Nephron (organoid): ENCODE measurements around the gene CCL17.
"Not testable (repeated sequence)": the region's sequence is repeated elsewhere in the genome, so short reads cannot be mapped to it uniquely, and the experiment has no call there.

ENCODE experiments used
- H3K27ac Mint-ChIP-seq, 3 experiments: 2 replicates each; pipeline ENCODE4 v1.8.0; 2020; ENCODE audit warnings: mixed read lengths in 3 of 3, mild to moderate bottlenecking in 2 of 3, moderate library complexity in 1 of 3
- H3K27me3 Mint-ChIP-seq: 2 replicates; pipeline ENCODE4 v1.8.0; 2021; ENCODE audit warnings: low read depth, mild to moderate bottlenecking, moderate library complexity, mixed read lengths
- H3K36me3 Mint-ChIP-seq: 2 replicates; pipeline ENCODE4 v1.8.0; 2020; ENCODE audit warnings: low read depth, mixed read lengths
- H3K4me1 Mint-ChIP-seq: 2 replicates; pipeline ENCODE4 v1.8.0; 2020; ENCODE audit warnings: mixed read lengths
- H3K4me3 Mint-ChIP-seq, 3 experiments: 2 replicates each; pipeline ENCODE4 v1.8.0; 2020; ENCODE audit warnings: mild to moderate bottlenecking in 3 of 3, mixed read lengths in 3 of 3, moderate library complexity in 2 of 3
- H3K9me3 Mint-ChIP-seq: 2 replicates; pipeline ENCODE4 v1.8.0; 2020; ENCODE audit warnings: mixed read lengths
- TF ChIP-seq, protein P1 (sequence below), 3 experiments: fragments of 200-600 bp; sonication (generic); IDR thresholded peaks; one replicate each; pipeline ENCODE4 v1.5.0; 2021; ENCODE audit warnings: antibody characterized with exemption in 3 of 3; ENCODE audit not compliant: unreplicated experiment in 3 of 3

The CCL17 gene

DNA sequence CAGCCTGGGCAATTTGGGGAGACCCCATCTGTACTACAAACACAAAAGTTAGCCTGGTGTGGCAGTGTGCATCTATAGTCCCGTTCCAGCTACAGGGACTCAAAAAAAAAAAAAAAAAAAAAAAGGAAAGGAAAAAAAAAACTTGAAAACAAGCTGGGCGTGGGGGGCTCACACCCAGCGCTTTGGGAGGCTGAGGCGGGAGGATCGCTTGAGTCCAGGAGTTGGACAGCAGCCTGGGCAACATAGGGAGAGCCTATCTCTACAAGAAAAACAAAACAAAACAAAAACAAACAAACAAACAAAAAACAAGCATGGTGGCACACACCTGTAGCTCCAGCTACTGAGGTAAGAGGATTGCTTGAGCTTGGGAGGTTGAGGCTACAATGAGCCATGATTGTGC lies 12.9 kb upstream of the CCL17 start:
- TF ChIP-seq, protein P1, sequence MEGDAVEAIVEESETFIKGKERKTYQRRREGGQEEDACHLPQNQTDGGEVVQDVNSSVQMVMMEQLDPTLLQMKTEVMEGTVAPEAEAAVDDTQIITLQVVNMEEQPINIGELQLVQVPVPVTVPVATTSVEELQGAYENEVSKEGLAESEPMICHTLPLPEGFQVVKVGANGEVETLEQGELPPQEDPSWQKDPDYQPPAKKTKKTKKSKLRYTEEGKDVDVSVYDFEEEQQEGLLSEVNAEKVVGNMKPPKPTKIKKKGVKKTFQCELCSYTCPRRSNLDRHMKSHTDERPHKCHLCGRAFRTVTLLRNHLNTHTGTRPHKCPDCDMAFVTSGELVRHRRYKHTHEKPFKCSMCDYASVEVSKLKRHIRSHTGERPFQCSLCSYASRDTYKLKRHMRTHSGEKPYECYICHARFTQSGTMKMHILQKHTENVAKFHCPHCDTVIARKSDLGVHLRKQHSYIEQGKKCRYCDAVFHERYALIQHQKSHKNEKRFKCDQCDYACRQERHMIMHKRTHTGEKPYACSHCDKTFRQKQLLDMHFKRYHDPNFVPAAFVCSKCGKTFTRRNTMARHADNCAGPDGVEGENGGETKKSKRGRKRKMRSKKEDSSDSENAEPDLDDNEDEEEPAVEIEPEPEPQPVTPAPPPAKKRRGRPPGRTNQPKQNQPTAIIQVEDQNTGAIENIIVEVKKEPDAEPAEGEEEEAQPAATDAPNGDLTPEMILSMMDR (IDR thresholded peaks at IDR 0.05; ENCODE audit: unreplicated experiment in 3 of 3): no peak
- Mint-ChIP-seq H3K27me3 (peaks cover 5% of the 10 kb centered on the region), H3K36me3 (no peaks in the 10 kb centered on the region), H3K9me3 (peaks cover 2% of the 10 kb centered on the region), H3K4me1 (peaks cover 22% of the 10 kb centered on the region), H3K27ac (no peak overlapping the region), H3K4me3 (no peak overlapping the region)

DNA sequence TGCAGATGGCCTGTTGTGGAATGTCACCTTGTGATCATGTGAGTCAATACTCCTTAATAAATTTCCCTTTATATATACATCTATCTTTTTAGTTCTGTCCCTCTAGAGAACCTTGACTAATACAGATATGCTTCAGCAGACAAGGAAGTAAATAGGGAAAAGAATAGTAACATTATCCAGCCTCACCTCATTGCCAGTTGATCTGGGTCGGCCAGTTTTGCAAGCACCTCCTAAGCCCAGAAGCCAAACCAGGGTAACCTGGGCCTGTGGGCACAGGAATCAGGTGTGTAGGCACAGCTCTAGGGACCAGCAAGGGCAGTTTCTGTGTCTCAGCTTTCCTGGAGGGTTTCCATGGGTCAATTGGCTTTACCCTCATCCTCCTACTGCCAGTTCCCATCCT lies 11.9 kb upstream of the CCL17 start:
- H3K27me3 Mint-ChIP-seq: peaks cover 9% of the 10 kb centered on the region
- H3K9me3 Mint-ChIP-seq: peaks cover 2% of the 10 kb centered on the region
- no peak overlapping the region for H3K27ac Mint-ChIP-seq

DNA sequence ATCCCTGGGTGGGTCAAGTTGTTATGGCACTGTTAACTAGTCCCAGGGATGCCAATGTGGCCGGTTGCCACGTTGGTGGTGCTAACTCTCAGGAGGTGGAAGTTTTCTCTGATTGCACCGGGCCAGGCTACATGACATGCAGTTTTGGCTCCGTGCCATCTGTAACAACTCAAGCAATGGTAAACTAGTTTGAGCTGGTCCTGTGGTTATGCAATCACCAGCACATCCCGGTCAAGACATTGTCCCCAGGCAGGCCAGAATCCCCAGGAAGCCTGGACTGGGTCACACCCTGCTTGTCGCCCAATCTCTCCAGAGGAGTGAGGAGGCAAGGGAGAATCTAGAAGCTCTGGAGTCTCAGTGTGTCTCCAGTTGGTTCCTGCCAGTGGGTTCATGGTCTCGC lies 10.1 kb upstream of the CCL17 start:
- Mint-ChIP-seq H3K27me3 (peaks cover 16% of the 10 kb centered on the region), H3K27ac (no peak overlapping the region)
- TF ChIP-seq, protein P1 (IDR thresholded peaks at IDR 0.05; ENCODE audit: unreplicated experiment in 3 of 3): no peak

More for the DNA sequence above, 11.9 kb upstream of the CCL17 start:
- Mint-ChIP-seq H3K4me3 (no peak overlapping the region), H3K36me3 (no peaks in the 10 kb centered on the region), H3K4me1 (peaks cover 16% of the 10 kb centered on the region)
- TF ChIP-seq, protein P1 (IDR thresholded peaks at IDR 0.05; ENCODE audit: unreplicated experiment in 3 of 3): no peak

DNA sequence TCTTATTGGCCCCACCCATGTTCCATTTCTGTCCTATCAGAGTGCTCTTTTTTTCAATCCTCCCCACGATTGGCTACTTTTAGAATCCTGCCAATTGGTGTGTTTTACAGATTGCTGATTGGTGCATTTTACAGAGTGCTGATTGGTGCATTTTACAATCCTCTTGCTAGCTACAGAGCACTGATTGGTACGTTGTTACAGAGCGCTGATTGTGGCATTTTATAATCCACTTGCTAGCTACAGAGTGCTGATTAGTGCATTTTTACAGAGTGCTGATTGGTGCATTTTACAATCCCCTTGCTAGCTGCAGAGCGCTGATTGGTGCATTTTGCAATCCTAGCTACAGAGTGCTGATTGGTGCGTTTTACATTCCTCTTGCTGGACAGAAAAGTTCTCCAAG lies 9.5 kb upstream of the CCL17 start:
- peaks cover 8% of the 10 kb centered on the region for H3K4me1 Mint-ChIP-seq
- TF ChIP-seq, protein P1 (IDR thresholded peaks at IDR 0.05; ENCODE audit: unreplicated experiment in 3 of 3): no peak
- no peaks in the 10 kb centered on the region for H3K36me3 Mint-ChIP-seq
- no peak overlapping the region for H3K4me3 Mint-ChIP-seq
- peaks cover 16% of the 10 kb centered on the region for H3K27me3 Mint-ChIP-seq
- peaks cover 2% of the 10 kb centered on the region for H3K9me3 Mint-ChIP-seq
- H3K27ac Mint-ChIP-seq: no peak overlapping the region

More for the DNA sequence above, 10.1 kb upstream of the CCL17 start:
- H3K9me3 Mint-ChIP-seq: peaks cover 2% of the 10 kb centered on the region
- no peak overlapping the region for H3K4me3 Mint-ChIP-seq
- peaks cover 8% of the 10 kb centered on the region for H3K4me1 Mint-ChIP-seq
- no peaks in the 10 kb centered on the region for H3K36me3 Mint-ChIP-seq

DNA sequence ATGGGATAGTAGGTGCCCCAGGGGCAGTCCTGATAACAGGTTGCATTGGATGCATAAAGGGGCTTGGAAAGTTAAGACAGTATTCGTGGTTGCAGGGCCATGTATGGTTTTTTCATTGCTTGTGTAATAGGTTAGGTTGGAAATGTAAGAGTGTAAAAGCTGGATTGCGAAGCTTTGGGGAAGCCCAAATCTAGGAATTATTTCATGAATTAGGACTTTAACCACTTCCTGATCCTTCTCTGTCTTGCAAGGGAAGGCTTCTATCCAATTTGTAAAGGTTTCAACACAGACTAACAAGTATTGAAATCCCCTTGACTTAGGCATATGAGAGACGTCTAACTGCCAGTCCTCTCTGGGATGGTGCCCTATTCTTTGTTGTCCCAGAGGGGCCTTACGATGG lies 7.8 kb upstream of the CCL17 start:
- TF ChIP-seq, protein P1 (IDR thresholded peaks at IDR 0.05; ENCODE audit: unreplicated experiment in 3 of 3): no peak
- no peak overlapping the region for H3K4me3 Mint-ChIP-seq

DNA sequence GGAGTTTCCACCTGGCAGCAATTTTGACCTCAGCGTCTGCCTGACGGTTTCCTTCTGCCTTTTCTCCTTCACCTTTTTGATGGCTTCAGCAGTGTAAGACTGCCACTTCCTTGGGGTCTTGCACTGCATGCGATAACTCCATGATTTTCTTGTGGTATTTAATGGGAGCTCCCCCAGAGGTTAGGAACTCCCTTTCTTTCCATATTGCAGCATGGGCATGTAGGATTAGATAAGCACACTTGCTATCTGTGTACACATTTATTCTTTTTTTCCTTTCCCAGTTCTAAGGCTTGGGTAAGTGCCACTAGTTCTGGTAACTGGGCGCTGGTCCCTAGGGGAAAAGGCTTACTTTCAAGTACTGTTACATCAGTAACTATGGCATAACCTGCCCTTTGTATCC lies 7.1 kb upstream of the CCL17 start:
- not testable (repeated sequence) for H3K36me3 Mint-ChIP-seq, H3K4me3 Mint-ChIP-seq, H3K4me1 Mint-ChIP-seq, H3K27ac Mint-ChIP-seq, H3K9me3 Mint-ChIP-seq
- peaks cover 15% of the 10 kb centered on the region for H3K27me3 Mint-ChIP-seq

More for the DNA sequence above, 7.8 kb upstream of the CCL17 start:
- Mint-ChIP-seq H3K36me3 (no peaks in the 10 kb centered on the region), H3K27ac (no peak overlapping the region), H3K4me1 (no peaks in the 10 kb centered on the region), H3K9me3 (no peaks in the 10 kb centered on the region), H3K27me3 (peaks cover 15% of the 10 kb centered on the region)
